Spleen (tissue), 11 donors: ENCODE data around the gene BATF. TPM values are rescaled to one million over a fixed set of nuclear protein-coding genes. Genes with fewer than 3 reads are reported as not detected.

Source experiments
- DNase-seq: peaks from one replicate; pipeline ENCODE4 v3.0.0-alpha.2; 2020
- H3K27ac ChIP-seq, 8 donors: fragments of 200-600 bp; sonication (generic) in 7 of 8; 1 replicate in 4 of 8; 2 replicates in 4 of 8; pipeline versions ENCODE4 v1.5.0 to v1.8.0; 2016 to 2021; ENCODE audit warnings: inconsistent platforms in 4 of 8, mild to moderate bottlenecking in 4 of 8, moderate library complexity in 1 of 8
- H3K27me3 ChIP-seq, 7 donors: fragments of 200-600 bp; sonication (generic) in 6 of 7; replicated peaks in 1 of 7; 1 replicate in 4 of 7; 2 replicates in 3 of 7; pipeline versions ENCODE4 v1.5.0 to v1.8.0; 2016 to 2021; ENCODE audit warnings: inconsistent platforms in 3 of 7, mild to moderate bottlenecking in 1 of 7
- H3K36me3 ChIP-seq, 6 donors: fragments of 200-600 bp; sonication (generic) in 5 of 6; 1 replicate in 4 of 6; 2 replicates in 2 of 6; pipeline versions ENCODE4 v1.5.0 to v1.8.0; 2016 to 2021; ENCODE audit warnings: inconsistent platforms in 2 of 6
- H3K4me1 ChIP-seq, 6 donors: fragments of 200-600 bp; sonication (generic) in 5 of 6; 1 replicate in 3 of 6; 2 replicates in 3 of 6; pipeline versions ENCODE4 v1.5.0 to v1.8.0; 2016 to 2021; ENCODE audit warnings: inconsistent platforms in 3 of 6
- H3K4me3 ChIP-seq, 8 donors: fragments of 200-600 bp; sonication (generic) in 7 of 8; 1 replicate in 4 of 8; 2 replicates in 4 of 8; pipeline versions ENCODE4 v1.5.0 to v1.8.0; 2016 to 2021; ENCODE audit warnings: inconsistent platforms in 4 of 8, mild to moderate bottlenecking in 4 of 8, moderate library complexity in 2 of 8
- H3K9me3 ChIP-seq, 8 donors: fragments of 200-600 bp; sonication (generic) in 7 of 8; 1 replicate in 4 of 8; 2 replicates in 4 of 8; pipeline versions ENCODE4 v1.5.0 to v1.8.0; 2016 to 2021; ENCODE audit warnings: inconsistent platforms in 4 of 8
- POLR2A ChIP-seq, 3 donors: fragments of 450-650 bp; IDR thresholded peaks; one replicate each; pipeline ENCODE4 v1.5.1; 2017; ENCODE audit warnings: antibody characterized with exemption in 3 of 3, mild to moderate bottlenecking in 1 of 3
- POLR2AphosphoS5 ChIP-seq, 3 donors: sonication (generic); formaldehyde crosslinking; IDR thresholded peaks; one replicate each; pipeline ENCODE4 v1.5.1; 2017; ENCODE audit warnings: antibody characterized with exemption in 3 of 3
- WGBS, 5 donors: extraction: QIAGEN DNeasy Blood & Tissue Kit in 3 of 5; methylation state at CpG; one replicate each; pipeline versions ENCODE4 v1.1.5 to v1.1.7; 2013 to 2018; 5-methylcytosine and 5-hydroxymethylcytosine counted together
- intact Hi-C: fragments of 100-400 bp; cut with DNase I; formaldehyde crosslinking; loops from one replicate; pipeline ENCODE4 v1.15.0; 2023; ENCODE audit warnings: low total_unique reads
- polyA plus RNA-seq, 3 donors: library from polyadenylated mRNA; stranded (reverse); fragments of 200-250 nt; gene quantifications; one replicate each; pipeline ENCODE4 v1.2.1, GENCODE V29; 2013
- total RNA-seq, 7 donors: library from RNA; depleted of rRNA in 3 of 7; stranded (reverse); fragments of >200 nt in 3 of 7; fragmentation: NEBNext Ultra II Directional in 4 of 7; extraction: Animal tissue kit (Norgen Biotek cat#: 25700) in 4 of 7; gene quantifications; one replicate each; pipeline versions ENCODE4 v1.1.0 to v1.2.1, GENCODE V29; 2016 to 2021
- TF ChIP-seq, protein P1 (sequence below), 11 experiments: fragments of 200-600 bp in 7 of 11; fragments of 450-650 bp in 4 of 11; sonication (generic) in 4 of 11; IDR thresholded peaks in 8 of 11; conservative IDR thresholded peaks in 3 of 11; 1 replicate in 7 of 11; 2 replicates in 4 of 11; pipeline versions ENCODE4 v1.4.0 to v1.8.0; 2016 to 2021; ENCODE audit warnings: antibody characterized with exemption in 11 of 11, inconsistent platforms in 4 of 11, mild to moderate bottlenecking in 1 of 11
- donor health status: healthy with polysubstance abuse.
- donor health status: DM: no; HTN: no; CAD: no; lungs with moderate emphysema.
- donor health status: DM: no; HTN: no; CAD: no.
- donor health status: Bipolar disorder and iron deficiency.
- donor health status: healthy.
- donor health status: DM: no; HTN: no; CAD: no.
- donor health status: DM: yes; HTN: yes; CAD: no.

BATF gene
- total and polyA plus RNA-seq, 10 donors: 14.4 to 67.9 (median 41.8) TPM

DNA sequence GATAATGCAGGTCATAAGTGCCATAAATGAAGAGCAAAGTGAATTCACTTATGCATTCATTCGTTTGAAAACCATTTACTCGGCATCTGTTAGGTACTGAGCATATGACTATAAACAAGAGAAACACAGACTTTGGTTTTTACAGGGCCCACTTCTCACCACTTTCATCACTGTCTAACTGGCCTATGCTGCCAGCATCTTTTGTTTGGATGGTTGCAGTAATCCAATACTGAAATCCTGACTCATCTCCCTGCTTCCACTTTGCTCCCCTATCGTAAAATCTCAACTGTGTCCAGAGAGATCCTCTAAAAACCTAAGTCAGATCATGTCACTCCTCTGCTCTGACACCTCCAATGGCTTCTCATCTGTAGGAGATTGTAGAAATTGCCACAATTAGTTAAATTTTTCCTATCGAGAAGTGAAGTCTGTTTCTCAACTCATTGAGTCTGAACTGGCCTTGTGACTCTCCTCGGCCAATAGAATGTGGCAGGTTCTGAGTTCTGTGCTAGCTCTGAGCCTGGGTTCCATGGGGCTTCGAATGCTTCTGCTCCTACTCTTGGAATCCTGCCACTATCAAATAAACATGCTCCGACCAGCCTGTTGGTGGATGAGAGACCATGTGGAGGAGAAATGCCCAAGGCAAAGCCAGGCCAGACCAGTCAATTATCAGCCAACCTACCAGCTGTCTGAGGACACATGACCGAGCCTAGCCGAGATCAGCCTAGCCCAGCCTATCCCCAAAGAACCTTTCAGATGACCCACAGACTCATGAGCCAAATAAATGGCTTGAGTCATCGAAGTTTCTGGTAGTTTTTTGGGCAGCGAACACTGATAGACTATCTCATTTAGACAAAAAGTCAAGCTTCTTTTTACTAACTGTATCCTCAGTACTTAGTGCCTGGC lies 2.2 kb upstream of the BATF start:
- WGBS, 5 donors: 89 to 91% (median 90%) methylated on average over 11 of the region's 11 CpGs
- DNase-seq: no peak
- TF ChIP-seq, protein P1, sequence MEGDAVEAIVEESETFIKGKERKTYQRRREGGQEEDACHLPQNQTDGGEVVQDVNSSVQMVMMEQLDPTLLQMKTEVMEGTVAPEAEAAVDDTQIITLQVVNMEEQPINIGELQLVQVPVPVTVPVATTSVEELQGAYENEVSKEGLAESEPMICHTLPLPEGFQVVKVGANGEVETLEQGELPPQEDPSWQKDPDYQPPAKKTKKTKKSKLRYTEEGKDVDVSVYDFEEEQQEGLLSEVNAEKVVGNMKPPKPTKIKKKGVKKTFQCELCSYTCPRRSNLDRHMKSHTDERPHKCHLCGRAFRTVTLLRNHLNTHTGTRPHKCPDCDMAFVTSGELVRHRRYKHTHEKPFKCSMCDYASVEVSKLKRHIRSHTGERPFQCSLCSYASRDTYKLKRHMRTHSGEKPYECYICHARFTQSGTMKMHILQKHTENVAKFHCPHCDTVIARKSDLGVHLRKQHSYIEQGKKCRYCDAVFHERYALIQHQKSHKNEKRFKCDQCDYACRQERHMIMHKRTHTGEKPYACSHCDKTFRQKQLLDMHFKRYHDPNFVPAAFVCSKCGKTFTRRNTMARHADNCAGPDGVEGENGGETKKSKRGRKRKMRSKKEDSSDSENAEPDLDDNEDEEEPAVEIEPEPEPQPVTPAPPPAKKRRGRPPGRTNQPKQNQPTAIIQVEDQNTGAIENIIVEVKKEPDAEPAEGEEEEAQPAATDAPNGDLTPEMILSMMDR (IDR thresholded peaks at IDR 0.05 in 8 of 11, conservative IDR thresholded peaks at IDR 0.05 in 3 of 11): no peak
- TF ChIP-seq POLR2A (IDR thresholded peaks at IDR 0.05): no peak

DNA sequence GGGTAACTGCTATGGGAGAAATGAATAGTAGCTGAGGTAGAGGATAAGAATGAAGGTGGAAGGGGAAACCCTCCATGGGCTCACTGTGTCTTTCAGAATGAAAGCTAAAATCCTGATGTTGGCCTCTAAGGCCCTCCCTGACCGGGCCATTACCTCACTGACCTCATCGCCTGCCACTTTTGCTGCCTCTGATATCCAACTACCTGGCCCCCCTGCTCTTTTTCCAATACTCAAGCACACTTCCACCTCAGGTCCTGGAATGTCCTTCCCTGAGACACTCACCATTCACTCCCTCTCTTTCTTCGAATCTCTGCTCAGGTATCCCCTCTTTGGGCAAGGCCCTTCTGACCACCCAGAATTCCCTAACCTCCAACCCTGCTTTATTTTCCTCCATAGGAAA lies 1.4 kb upstream of the BATF start:
- TF ChIP-seq, protein P1 (IDR thresholded peaks at IDR 0.05 in 8 of 11, conservative IDR thresholded peaks at IDR 0.05 in 3 of 11): no peak
- TF ChIP-seq POLR2AphosphoS5 (IDR thresholded peaks at IDR 0.05) (no peak), POLR2A (IDR thresholded peaks at IDR 0.05) (no peak)
- H3K4me1 ChIP-seq: peaks cover 36 to 73% (median 57%) of the 10 kb centered on the region in 6 donors
- no peaks in the 10 kb centered on the region for H3K27me3 ChIP-seq
- DNase-seq: no peak
- H3K36me3 ChIP-seq: peaks cover 0 to 11% (median 0%) of the 10 kb centered on the region in 6 donors
- H3K27ac ChIP-seq: peak overlapping the region in 4 of 8 donors; percentile 87 to 93 (median 91)
- intact Hi-C loops: no loop called here
- H3K9me3 ChIP-seq: no peaks in the 10 kb centered on the region
- H3K4me3 ChIP-seq: no peak overlapping the region
- WGBS, 5 donors: 88 to 96% (median 94%) methylated on average over 3 of the region's 3 CpGs

More for the DNA sequence above, 2.2 kb upstream of the BATF start:
- Histone ChIP-seq H3K4me3 (no peak overlapping the region), H3K27ac (peak overlapping the region in 1 of 8 donors; percentile 91), H3K36me3 (peaks cover 0 to 4% (median 0%) of the 10 kb centered on the region in 6 donors), H3K27me3 (no peaks in the 10 kb centered on the region), H3K9me3 (no peaks in the 10 kb centered on the region), H3K4me1 (peaks cover 42 to 73% (median 60%) of the 10 kb centered on the region in 6 donors)
- intact Hi-C loops: no loop called here

DNA sequence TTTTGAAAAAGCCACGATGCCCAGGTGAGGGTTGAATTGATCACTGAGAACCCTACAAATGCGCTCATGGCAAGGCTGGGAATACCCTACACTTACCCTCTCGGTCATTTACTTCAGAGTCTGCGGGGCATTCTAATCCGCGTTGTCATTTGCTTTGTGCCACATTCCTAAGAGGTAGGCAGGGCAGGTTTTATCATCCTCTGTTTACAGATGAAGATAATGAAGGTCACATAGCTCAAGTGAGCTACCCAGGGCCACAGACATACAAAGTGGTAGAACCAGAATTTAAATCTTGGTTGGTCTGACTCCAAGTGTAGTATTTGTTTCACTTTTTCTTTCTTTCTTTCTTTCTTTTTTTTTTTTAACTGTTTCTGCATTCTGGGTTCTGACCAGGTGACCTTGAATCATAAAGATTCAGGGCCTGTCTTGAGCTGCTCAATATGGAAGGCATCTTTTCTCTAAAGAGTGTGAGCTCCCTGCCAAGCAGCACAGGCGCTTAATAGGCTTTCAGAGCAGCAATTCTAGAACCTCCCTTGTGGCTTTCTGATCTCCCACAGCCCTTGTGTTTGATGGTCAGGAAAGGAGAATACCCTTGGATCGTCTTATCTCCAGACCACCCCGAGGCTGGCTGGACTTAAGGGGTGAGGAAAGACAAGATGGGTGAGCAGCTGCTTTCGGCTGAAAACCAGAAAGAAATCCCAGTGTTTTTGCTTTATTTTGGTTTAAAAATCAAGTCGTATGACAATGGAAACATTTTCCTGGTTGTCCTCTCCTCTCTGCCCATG lies 662 bp upstream of the BATF start:
- TF ChIP-seq POLR2AphosphoS5 (IDR thresholded peaks at IDR 0.05): no peak
- no peak for TF ChIP-seq POLR2A (IDR thresholded peaks at IDR 0.05)
- TF ChIP-seq, protein P1 (IDR thresholded peaks at IDR 0.05 in 8 of 11, conservative IDR thresholded peaks at IDR 0.05 in 3 of 11): no peak
- WGBS, 5 donors: 55 to 68% (median 59%) methylated on average over 11 of the region's 11 CpGs

More for the DNA sequence above, 662 bp upstream of the BATF start:
- Histone ChIP-seq H3K4me3 (peak overlapping the region in 7 of 8 donors; percentile 45 to 82 (median 57)), H3K9me3 (no peaks in the 10 kb centered on the region), H3K36me3 (peaks cover 0 to 18% (median 0%) of the 10 kb centered on the region in 6 donors), H3K4me1 (peaks cover 29 to 73% (median 57%) of the 10 kb centered on the region in 6 donors), H3K27ac (peak overlapping the region; percentile 71 to 93 (median 85)), H3K27me3 (no peaks in the 10 kb centered on the region)
- no peak for DNase-seq
- intact Hi-C loops: no loop called here
